NCI-H345 (cell line): Measurements from ENCODE around the gene RPS6KA3.
A peak's percentile ranks its signal among the peaks of the same experiment; 100 is the strongest.
"Not testable (repeated sequence)": the region's sequence is repeated elsewhere in the genome, so short reads cannot be mapped to it uniquely, and the experiment has no call there.

Experiments used
- DNase-seq: peaks from one replicate; lab custom pipeline; 2025; lab: John Stamatoyannopoulos, UW

Gene RPS6KA3

GRCh38 chrX:20265221-20265725, 1.4 kb downstream of the RPS6KA3 start:
- DNase-seq, result peak; percentile 39

GRCh38 chrX:20263474-20263873, 3.2 kb downstream of the RPS6KA3 start:
- no peak for DNase-seq

- DNase-seq, result no peak
These were observed 5.8 kb downstream of the RPS6KA3 start for GRCh38 chrX:20260885-20261284.

- no peak for DNase-seq
These were observed 11.9 kb downstream of the RPS6KA3 start for GRCh38 chrX:20254712-20255299.

- no peak for DNase-seq
These were observed 13.5 kb downstream of the RPS6KA3 start for GRCh38 chrX:20253232-20253543.

- no peak for DNase-seq
These were observed 14.1 kb downstream of the RPS6KA3 start for GRCh38 chrX:20252381-20253231.

- no peak for DNase-seq
These were observed 15.0 kb downstream of the RPS6KA3 start for GRCh38 chrX:20251691-20252090.

GRCh38 chrX:20250146-20250545, 16.6 kb downstream of the RPS6KA3 start:
- not testable (repeated sequence) for DNase-seq

GRCh38 chrX:20248592-20249192, 18.0 kb downstream of the RPS6KA3 start:
- DNase-seq, result no peak

- DNase-seq, result no peak
These were observed 21.8 kb downstream of the RPS6KA3 start for GRCh38 chrX:20244931-20245330.

- DNase-seq, result no peak
These were observed 26.5 kb downstream of the RPS6KA3 start for GRCh38 chrX:20240201-20240600.

GRCh38 chrX:20237864-20238263, 28.8 kb downstream of the RPS6KA3 start:
- DNase-seq, result no peak

- DNase-seq, result no peak
These were observed 31.0 kb downstream of the RPS6KA3 start for GRCh38 chrX:20235755-20236154.

- DNase-seq, result no peak
These were observed 33.4 kb downstream of the RPS6KA3 start for GRCh38 chrX:20233336-20233735.

- DNase-seq, result no peak
These were observed 35.1 kb downstream of the RPS6KA3 start for GRCh38 chrX:20231598-20231997.

- DNase-seq, result no peak
These were observed 36.3 kb downstream of the RPS6KA3 start for GRCh38 chrX:20230406-20230805.

GRCh38 chrX:20229155-20229554, 37.6 kb downstream of the RPS6KA3 start:
- DNase-seq, result no peak

GRCh38 chrX:20228245-20228644, 38.5 kb downstream of the RPS6KA3 start:
- DNase-seq, result no peak

GRCh38 chrX:20227116-20227515, 39.6 kb downstream of the RPS6KA3 start:
- DNase-seq, result no peak

GRCh38 chrX:20225488-20225833, 41.2 kb downstream of the RPS6KA3 start:
- no peak for DNase-seq

GRCh38 chrX:20224814-20225487, 41.8 kb downstream of the RPS6KA3 start:
- DNase-seq, result no peak

- DNase-seq, result no peak
These were observed 44.8 kb downstream of the RPS6KA3 start for GRCh38 chrX:20221902-20222301.
